Type B pancreatic cell (in vitro differentiated cells): Measurements from ENCODE around the gene TIFAB. TPM values are rescaled to one million over a fixed set of nuclear protein-coding genes. Genes with fewer than 3 reads are reported as not detected.

ENCODE experiments used
- DNase-seq: peaks from one replicate; pipeline ENCODE4 v3.0.0; 2021; ENCODE audit warnings: mixed read lengths; ENCODE audit not compliant: unreplicated experiment; ENCODE audit errors: extremely low spot score
- H3K27ac Mint-ChIP-seq: 2 replicates; pipeline ENCODE4 v1.8.0; 2021; ENCODE audit warnings: mild to moderate bottlenecking, mixed read lengths
- H3K27me3 Mint-ChIP-seq: 2 replicates; pipeline ENCODE4 v1.8.0; 2021; ENCODE audit warnings: mixed read lengths
- H3K36me3 Mint-ChIP-seq: 2 replicates; pipeline ENCODE4 v1.8.0; 2021; ENCODE audit warnings: mixed read lengths
- H3K4me1 Mint-ChIP-seq: one replicate; pipeline ENCODE4 v1.8.0; 2021; ENCODE audit warnings: mixed read lengths; ENCODE audit not compliant: unreplicated experiment
- H3K4me3 Mint-ChIP-seq: 2 replicates; pipeline ENCODE4 v1.8.0; 2021; ENCODE audit warnings: mild to moderate bottlenecking, mixed read lengths
- H3K9me3 Mint-ChIP-seq: 2 replicates; pipeline ENCODE4 v1.8.0; 2021; ENCODE audit warnings: mixed read lengths
- CTCF ChIP-seq: fragments of 200-600 bp; sonication (generic); conservative IDR thresholded peaks from 2 replicates; pipeline ENCODE4 v1.5.0; 2021; ENCODE audit warnings: antibody characterized with exemption, mild to moderate bottlenecking
- total RNA-seq: library from RNA; stranded (reverse); gene quantifications from 2 replicates; pipeline ENCODE4 v1.2.1, GENCODE V29; 2021; ENCODE audit warnings: low replicate concordance

TIFAB gene
- total RNA-seq, 1 donor from 2014 or later, result not detected

GRCh38 chr5:135442431-135443160 lies 9.6 kb downstream of the TIFAB start:
- no peaks in the 10 kb centered on the region for H3K9me3 Mint-ChIP-seq
- no peak for TF ChIP-seq CTCF
- DNase-seq, result peak; percentile 42
- peak overlapping the region; percentile 28 for H3K4me3 Mint-ChIP-seq
- peaks cover 40% of the 10 kb centered on the region for H3K4me1 Mint-ChIP-seq
- H3K27me3 Mint-ChIP-seq, result peaks cover 15% of the 10 kb centered on the region
- peak overlapping the region; percentile 2 for H3K27ac Mint-ChIP-seq
- peaks cover 4% of the 10 kb centered on the region for H3K36me3 Mint-ChIP-seq

- Mint-ChIP-seq H3K9me3 (no peaks in the 10 kb centered on the region), H3K4me1 (peaks cover 46% of the 10 kb centered on the region), H3K27ac (no peak overlapping the region), H3K27me3 (peaks cover 9% of the 10 kb centered on the region), H3K36me3 (peaks cover 4% of the 10 kb centered on the region), H3K4me3 (no peak overlapping the region)
- no peak for TF ChIP-seq CTCF
- peak; percentile 49 for DNase-seq
These were observed 10.2 kb downstream of the TIFAB start for GRCh38 chr5:135441919-135442318.

- H3K27me3 Mint-ChIP-seq, result peaks cover 9% of the 10 kb centered on the region
- H3K36me3 Mint-ChIP-seq, result peaks cover 4% of the 10 kb centered on the region
- peak; percentile 39 for DNase-seq
- no peaks in the 10 kb centered on the region for H3K9me3 Mint-ChIP-seq
- peak overlapping the region; percentile 18 for H3K4me3 Mint-ChIP-seq
- peaks cover 49% of the 10 kb centered on the region for H3K4me1 Mint-ChIP-seq
- no peak for TF ChIP-seq CTCF
- H3K27ac Mint-ChIP-seq, result no peak overlapping the region
These were observed 10.8 kb downstream of the TIFAB start for GRCh38 chr5:135441350-135441831.

- Mint-ChIP-seq H3K27ac (no peak overlapping the region), H3K27me3 (peaks cover 9% of the 10 kb centered on the region), H3K4me1 (peaks cover 48% of the 10 kb centered on the region), H3K36me3 (peaks cover 4% of the 10 kb centered on the region), H3K9me3 (no peaks in the 10 kb centered on the region), H3K4me3 (peak overlapping the region; percentile 18)
- no peak for TF ChIP-seq CTCF
- peak; percentile 36 for DNase-seq
These were observed 11.2 kb downstream of the TIFAB start for GRCh38 chr5:135440916-135441315.

- H3K4me3 Mint-ChIP-seq, result no peak overlapping the region
- TF ChIP-seq CTCF, result no peak
- H3K27ac Mint-ChIP-seq, result no peak overlapping the region
- peak; percentile 61 for DNase-seq
- peaks cover 51% of the 10 kb centered on the region for H3K4me1 Mint-ChIP-seq
- H3K9me3 Mint-ChIP-seq, result no peaks in the 10 kb centered on the region
- peaks cover 13% of the 10 kb centered on the region for H3K27me3 Mint-ChIP-seq
- peaks cover 4% of the 10 kb centered on the region for H3K36me3 Mint-ChIP-seq
These were observed 12.6 kb downstream of the TIFAB start for GRCh38 chr5:135439231-135440205.
